ENCODE results near the gene AMMECR1.

Gene AMMECR1

GRCh38 chrX:110310896-110311295, 7.0 kb downstream of the AMMECR1 start:
- no peak for DNase-seq

GRCh38 chrX:110310000-110310790, 7.7 kb downstream of the AMMECR1 start:
- no peak for DNase-seq

GRCh38 chrX:110308220-110308619, 9.7 kb downstream of the AMMECR1 start:
- DNase-seq: no peak

GRCh38 chrX:110304884-110305283, 13.0 kb downstream of the AMMECR1 start:
- DNase-seq: no peak

- no peak for DNase-seq
Observed at GRCh38 chrX:110304371-110304770, 13.5 kb downstream of the AMMECR1 start.

- no peak for DNase-seq
Observed at GRCh38 chrX:110302975-110303374, 14.9 kb downstream of the AMMECR1 start.

- no peak for DNase-seq
Observed at GRCh38 chrX:110301194-110301593, 16.7 kb downstream of the AMMECR1 start.

- no peak for DNase-seq
Observed at GRCh38 chrX:110294087-110294486, 23.8 kb downstream of the AMMECR1 start.

- DNase-seq: no peak
Observed at GRCh38 chrX:110293658-110294057, 24.2 kb downstream of the AMMECR1 start.

GRCh38 chrX:110287605-110288004, 30.3 kb downstream of the AMMECR1 start:
- DNase-seq: no peak

- DNase-seq: no peak
Observed at GRCh38 chrX:110286106-110286505, 31.8 kb downstream of the AMMECR1 start.

- no peak for DNase-seq
Observed at GRCh38 chrX:110284159-110284558, 33.7 kb downstream of the AMMECR1 start.

- DNase-seq: no peak
Observed at GRCh38 chrX:110282922-110283321, 35.0 kb downstream of the AMMECR1 start.

- DNase-seq: no peak
Observed at GRCh38 chrX:110281377-110281776, 36.5 kb downstream of the AMMECR1 start.

GRCh38 chrX:110280954-110281353, 36.9 kb downstream of the AMMECR1 start:
- no peak for DNase-seq

- no peak for DNase-seq
Observed at GRCh38 chrX:110277609-110278008, 40.3 kb downstream of the AMMECR1 start.

- no peak for DNase-seq
Observed at GRCh38 chrX:110276778-110277177, 41.1 kb downstream of the AMMECR1 start.

GRCh38 chrX:110268886-110269285, 49.0 kb downstream of the AMMECR1 start:
- DNase-seq: no peak

- DNase-seq: no peak
Observed at GRCh38 chrX:110268395-110268794, 49.5 kb downstream of the AMMECR1 start.

GRCh38 chrX:110267874-110268273, 50.0 kb downstream of the AMMECR1 start:
- no peak for DNase-seq

- no peak for DNase-seq
Observed at GRCh38 chrX:110265661-110266060, 52.2 kb downstream of the AMMECR1 start.

GRCh38 chrX:110259117-110259516, 58.8 kb downstream of the AMMECR1 start:
- DNase-seq: no peak

GRCh38 chrX:110258552-110258951, 59.3 kb downstream of the AMMECR1 start:
- DNase-seq: no peak

GRCh38 chrX:110257889-110258288, 60.0 kb downstream of the AMMECR1 start:
- no peak for DNase-seq

- DNase-seq: no peak
Observed at GRCh38 chrX:110252711-110253110, 65.2 kb downstream of the AMMECR1 start.
